ENCODE data around the gene PUDP.

The PUDP gene

DNA sequence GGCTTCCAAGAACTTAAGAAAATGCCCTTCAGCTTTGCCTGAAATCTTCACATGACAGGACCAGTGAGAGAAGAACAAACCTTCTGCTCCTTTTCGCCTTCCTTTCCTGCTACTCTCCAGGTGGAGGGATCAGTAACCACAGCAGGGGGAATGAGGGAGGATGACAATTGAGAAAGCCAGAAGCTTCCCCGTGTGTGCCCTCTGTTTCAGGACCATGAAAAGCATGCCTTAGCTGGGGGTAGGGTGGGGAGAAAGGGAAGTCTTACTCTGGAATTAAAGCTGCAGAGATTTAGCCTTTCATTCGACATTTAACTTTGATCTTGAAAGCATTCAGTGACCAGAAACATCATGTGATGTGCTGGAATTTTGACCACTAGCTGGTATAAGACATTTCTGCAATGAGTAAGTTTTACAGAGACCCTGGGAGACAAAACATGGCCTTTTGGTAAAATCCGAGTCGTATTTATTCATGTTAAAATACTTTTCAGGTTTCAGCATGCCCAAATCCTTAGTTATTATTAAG, 10.6 kb upstream of the PUDP start:
- TF ChIP-seq, protein P1, sequence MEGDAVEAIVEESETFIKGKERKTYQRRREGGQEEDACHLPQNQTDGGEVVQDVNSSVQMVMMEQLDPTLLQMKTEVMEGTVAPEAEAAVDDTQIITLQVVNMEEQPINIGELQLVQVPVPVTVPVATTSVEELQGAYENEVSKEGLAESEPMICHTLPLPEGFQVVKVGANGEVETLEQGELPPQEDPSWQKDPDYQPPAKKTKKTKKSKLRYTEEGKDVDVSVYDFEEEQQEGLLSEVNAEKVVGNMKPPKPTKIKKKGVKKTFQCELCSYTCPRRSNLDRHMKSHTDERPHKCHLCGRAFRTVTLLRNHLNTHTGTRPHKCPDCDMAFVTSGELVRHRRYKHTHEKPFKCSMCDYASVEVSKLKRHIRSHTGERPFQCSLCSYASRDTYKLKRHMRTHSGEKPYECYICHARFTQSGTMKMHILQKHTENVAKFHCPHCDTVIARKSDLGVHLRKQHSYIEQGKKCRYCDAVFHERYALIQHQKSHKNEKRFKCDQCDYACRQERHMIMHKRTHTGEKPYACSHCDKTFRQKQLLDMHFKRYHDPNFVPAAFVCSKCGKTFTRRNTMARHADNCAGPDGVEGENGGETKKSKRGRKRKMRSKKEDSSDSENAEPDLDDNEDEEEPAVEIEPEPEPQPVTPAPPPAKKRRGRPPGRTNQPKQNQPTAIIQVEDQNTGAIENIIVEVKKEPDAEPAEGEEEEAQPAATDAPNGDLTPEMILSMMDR (IDR thresholded peaks at IDR 0.05), result no peak

- TF ChIP-seq, protein P1 (IDR thresholded peaks at IDR 0.05), result no peak
These were observed 8.9 kb upstream of the PUDP start for GRCh38 chrX:7156879-7157278.

DNA sequence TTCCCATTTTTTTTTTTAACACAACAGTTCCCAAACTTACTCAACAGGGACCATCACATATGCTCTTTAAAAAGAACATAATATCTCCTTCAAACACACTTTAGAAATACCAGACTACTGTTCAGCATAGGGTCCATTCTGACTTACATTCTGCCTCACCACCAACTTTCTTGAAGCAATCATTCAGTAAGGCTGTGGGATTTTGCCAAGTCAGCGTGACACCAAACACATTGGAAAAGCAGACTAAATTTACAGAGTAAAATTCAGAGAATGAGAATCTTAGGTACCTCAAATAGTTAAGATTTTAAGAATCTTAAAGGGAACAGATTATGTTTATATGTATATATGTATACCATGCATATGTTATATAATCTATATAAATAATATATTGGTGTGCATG, 7.2 kb upstream of the PUDP start:
- TF ChIP-seq, protein P1 (IDR thresholded peaks at IDR 0.05), result no peak

DNA sequence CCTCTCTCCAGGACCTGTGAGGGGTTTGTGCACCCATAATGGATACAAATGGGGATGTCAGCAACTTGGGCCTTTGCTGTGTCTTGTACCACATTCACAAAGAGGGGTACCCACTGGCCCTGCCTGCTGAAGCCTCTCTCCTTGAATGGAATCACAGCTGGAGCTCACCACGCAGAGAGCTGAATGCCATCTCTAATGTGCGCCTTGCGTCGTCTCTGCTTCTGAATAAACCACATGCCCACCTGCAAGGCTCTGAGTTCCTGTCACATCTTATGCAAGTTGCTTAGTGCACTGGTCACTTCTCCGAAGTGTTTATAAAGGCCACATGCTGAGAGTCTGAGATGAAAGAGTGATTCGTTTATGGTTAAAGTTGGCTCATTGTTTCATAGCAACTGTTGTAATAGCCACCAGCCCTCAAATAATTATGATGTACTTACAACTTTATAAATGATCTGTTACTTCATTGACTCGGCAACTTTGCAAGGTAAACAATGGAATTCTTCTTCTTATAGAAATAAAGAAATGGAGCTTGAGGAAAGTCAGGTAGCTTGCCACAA, 6.2 kb upstream of the PUDP start:
- TF ChIP-seq, protein P1 (IDR thresholded peaks at IDR 0.05), result no peak

DNA sequence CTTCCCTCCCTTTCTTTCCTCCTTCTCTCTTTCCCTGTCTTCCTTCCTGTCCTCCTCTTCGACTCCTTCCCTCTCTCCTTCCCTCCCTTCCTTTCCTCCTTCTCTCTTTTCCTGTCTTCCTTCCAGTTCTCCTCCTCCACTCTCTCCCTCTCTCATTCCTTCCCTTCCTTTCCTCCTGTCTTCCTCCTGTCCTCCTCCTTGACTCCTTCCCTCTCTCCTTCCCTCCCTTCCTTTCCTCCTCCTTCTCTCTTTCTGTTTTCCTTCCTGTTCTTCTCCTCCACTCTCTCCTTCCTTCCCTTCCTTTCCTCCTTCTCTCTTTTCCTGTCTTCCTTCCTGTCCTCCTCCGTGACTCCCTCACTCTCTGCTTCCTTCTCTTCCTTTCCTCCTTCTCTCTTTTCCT, 5.3 kb upstream of the PUDP start:
- TF ChIP-seq, protein P1 (IDR thresholded peaks at IDR 0.05), result no peak

GRCh38 chrX:7149411-7149810, 1.5 kb upstream of the PUDP start:
- TF ChIP-seq, protein P1 (IDR thresholded peaks at IDR 0.05), result no peak

GRCh38 chrX:7147413-7147977, 458 bp downstream of the PUDP start, which contains the start of gene STS:
STS (plus strand) TSS chrX:7147712; CDS start chrX:7253200, 105,488 bp downstream.
- TF ChIP-seq, protein P1 (IDR thresholded peaks at IDR 0.05), result no peak
